H54 (cell line): ENCODE measurements around the gene BBOF1.
"Not testable (repeated sequence)": the region's sequence is repeated elsewhere in the genome, so short reads cannot be mapped to it uniquely, and the experiment has no call there.

Experiments
- DNase-seq: peaks from one replicate; pipeline ENCODE4 v3.0.0; 2011; ENCODE audit warnings: low spot score, mixed read lengths; ENCODE audit not compliant: insufficient read length
- FAIRE-seq: peaks from 3 replicates; lab custom pipeline; 2011; peaks lifted over from hg19 to GRCh38; lab: Jason Lieb, UNC
- POLR2A ChIP-seq: IDR thresholded peaks from 2 replicates; pipeline ENCODE4 v1.6.1; 2011; ENCODE audit warnings: low read depth, mild to moderate bottlenecking, low read length

BBOF1 gene, protein sequence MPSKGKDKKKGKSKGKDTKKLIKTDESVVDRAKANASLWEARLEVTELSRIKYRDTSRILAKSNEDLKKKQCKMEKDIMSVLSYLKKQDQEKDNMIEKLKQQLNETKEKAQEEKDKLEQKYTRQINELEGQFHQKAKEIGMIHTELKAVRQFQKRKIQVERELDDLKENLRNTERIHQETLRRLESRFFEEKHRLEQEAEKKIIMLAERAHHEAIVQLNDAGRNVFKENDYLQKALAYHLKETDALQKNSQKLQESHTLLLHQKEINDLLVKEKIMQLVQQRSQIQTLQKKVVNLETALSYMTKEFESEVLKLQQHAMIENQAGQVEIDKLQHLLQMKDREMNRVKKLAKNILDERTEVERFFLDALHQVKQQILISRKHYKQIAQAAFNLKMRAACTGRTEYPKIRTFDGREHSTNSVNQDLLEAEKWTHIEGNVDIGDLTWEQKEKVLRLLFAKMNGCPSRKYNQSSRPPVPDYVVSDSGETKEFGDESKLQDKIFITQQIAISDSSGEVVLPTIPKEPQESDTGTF

DNA sequence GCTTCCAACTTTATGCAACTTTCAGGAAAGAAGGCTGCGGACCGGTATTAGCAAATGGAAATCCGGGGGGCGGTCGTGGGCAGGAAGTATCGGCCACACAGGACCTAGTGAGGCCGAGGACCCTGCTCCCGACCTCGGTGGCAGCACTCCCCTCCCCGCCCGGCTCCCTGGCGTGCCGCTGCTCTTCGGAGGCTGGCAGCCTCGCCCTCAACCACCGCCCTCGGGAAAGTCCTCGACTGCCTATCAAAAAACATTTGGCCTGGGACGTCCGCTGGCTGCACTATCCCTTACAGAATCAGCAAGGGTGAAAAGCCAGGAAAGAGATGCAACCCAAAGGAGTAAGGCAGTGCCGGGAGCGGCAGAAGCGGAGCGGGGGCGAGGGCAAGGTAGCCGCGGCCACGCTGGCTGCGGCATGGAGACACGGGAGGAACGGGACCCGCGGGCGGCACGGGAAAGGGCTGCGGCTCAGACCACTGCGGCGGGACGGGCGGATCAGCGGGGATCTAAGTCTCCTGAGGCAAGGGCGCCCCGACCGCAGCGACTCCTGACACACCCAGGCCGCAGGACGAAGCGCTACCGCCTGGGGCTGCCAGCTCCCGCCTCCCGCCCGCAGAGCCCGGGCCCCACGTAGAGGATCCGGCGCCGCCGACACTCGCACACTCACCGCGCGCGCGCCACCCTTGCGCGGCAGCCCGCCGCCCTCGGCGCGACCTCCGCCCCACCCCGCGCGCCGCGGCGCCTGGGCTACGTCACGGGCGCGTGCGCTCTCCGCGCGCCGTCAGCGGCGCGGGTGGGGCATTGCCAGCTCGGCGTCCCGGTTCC lies at the start of gene BBOF1, which contains the start of gene ENTPD5:
Gene BBOF1, plus strand, starts transcription at position 764 of the 822 bp plus-strand sequence. CDS start 130 bp downstream, outside the sequence.
Gene ENTPD5, minus strand, starts transcription at position 703 of the 822 bp plus-strand sequence. CDS start 31,186 bp downstream, outside the sequence.
- TF ChIP-seq POLR2A = peak; percentile 87
- peak; percentile 27 for FAIRE-seq
- peak; percentile 81 for DNase-seq

DNA sequence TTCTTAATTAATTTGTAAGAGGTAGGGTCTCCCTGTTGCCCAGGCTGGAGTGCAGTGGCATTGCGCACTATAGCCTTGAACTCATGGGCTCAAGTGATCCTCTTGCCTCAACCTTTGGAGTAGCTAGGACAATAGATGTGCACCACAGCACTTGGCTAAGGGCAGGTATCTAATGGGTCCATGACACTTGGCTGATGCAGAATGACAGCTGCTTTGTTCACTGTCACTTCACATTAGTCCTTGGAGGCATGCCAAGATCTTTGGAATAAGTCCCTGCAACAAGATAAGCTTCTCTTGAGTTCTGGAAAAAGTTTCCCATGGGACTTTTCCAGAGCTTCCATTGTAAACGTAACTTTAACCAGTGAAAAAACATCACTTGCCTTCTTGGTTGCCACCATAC lies 45.7 kb upstream of the BBOF1 start:
- FAIRE-seq (no peak), DNase-seq (no peak)
- TF ChIP-seq POLR2A = no peak

DNA sequence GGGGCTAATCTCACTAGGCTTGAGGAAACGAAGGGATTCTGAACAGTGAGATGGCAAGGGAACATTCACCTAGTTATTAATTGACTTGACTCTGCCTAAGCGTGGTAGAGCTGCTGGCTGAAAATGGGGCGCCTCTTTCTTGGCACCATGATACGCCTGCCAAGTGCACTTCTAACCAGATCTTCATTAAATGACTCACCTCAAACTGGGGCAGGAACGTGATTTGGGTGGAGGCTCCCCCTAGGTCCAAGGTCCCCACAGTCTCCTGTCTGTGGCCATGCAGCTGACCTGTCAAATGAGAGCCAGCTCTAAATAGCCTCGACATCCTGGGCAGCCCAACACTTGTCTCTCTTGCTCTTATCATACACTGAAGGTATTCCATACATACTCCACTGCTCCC lies 43.0 kb upstream of the BBOF1 start:
- FAIRE-seq (no peak), DNase-seq (no peak)
- TF ChIP-seq POLR2A = no peak

DNA sequence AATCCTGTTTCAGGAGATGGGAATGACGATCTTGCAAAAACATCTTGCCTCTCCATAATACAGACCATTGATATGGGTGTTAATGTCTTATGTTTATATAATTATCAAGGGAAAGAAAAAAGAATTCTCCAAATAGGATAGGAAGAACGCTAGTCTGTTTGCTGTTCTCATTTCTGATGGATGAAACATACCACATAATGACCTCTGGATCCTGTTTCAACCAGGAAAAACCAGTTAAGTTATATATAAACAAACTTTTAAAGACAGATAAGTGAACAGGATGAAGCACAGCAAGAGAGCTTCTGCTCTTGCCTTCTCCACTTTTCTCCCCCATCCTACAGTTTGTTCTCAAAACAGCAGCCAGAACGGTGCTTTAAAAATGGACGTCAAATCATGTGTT lies 41.3 kb upstream of the BBOF1 start:
- no peak for DNase-seq
- FAIRE-seq = no peak
- TF ChIP-seq POLR2A = no peak

DNA sequence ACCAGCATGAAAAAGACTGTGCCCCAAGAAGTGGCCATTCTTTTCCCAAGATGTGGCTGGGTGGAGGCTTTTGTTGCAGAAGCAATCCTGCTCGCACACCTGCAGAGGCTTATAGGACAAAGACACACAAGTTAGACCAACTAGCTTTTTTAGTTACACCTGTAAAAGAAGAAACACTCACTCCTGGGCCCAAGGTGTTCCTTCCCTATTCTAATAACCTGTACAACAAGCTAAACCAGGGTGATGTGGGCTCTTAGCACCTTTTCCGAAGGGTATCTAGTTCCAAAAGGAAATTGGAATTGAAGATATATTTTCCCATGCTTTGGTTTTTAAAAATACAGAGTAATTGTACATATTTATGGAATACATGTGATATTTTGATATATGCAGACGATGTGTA lies 31.1 kb upstream of the BBOF1 start:
- TF ChIP-seq POLR2A = no peak
- FAIRE-seq (no peak), DNase-seq (no peak)

DNA sequence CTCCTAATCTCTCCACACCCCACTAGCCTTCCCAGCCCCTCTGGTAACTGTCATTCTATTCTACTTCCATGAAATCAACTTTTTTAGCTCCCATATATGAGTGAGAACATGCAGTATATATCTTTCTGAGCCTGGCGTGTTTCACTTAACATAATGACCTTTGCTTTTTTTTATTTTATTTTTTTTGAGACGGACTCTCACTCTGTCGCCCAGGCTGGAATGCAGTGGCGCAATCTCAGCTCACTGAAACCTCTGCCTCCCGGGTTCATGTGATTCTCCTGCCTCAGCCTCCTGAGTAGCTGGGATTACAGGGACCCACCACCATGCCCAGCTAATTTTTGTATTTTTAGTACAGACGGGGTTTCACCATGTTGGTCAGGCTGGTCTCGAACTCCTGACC lies 30.5 kb upstream of the BBOF1 start:
- not testable (repeated sequence) for FAIRE-seq, DNase-seq

DNA sequence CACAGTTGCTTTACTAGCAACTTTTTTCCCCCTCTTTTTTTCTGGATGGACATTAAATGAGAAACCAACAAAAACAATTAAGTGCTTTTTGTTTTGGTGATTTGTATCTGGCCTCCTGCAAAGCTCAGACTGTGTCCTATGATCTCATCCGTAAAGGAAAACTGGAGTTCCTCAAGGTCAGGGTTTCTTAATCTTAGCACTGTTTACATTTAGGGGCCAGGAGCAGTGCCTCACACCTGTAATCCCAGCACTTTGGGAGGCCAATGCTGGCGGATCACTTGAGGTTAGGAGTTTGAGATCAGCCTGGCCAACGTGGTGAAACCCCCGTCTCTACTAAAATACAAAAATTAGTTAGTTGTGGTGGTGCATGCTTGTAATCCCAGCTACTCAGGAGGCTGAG lies 28.1 kb upstream of the BBOF1 start:
- no peak for FAIRE-seq
- DNase-seq = no peak
- no peak for TF ChIP-seq POLR2A

DNA sequence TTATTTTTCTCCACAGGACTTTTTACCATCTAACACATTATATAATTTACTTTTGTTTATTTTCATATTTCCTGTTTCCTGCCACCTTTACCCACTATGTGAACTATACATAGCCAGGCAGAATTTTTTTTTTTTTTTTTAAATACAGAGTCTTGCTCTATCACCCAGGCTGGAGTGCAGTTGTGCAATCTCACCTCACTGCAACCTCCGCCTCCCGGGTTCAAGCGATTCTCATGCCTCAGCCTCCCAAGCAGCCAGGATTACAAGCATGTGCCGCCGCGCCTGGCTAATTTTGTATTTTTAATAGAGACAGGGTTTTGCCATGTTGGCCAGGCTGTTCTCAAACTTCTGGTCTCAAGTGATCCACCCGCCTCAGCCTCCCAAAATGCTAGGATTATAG lies 24.2 kb upstream of the BBOF1 start:
- not testable (repeated sequence) for DNase-seq, FAIRE-seq

DNA sequence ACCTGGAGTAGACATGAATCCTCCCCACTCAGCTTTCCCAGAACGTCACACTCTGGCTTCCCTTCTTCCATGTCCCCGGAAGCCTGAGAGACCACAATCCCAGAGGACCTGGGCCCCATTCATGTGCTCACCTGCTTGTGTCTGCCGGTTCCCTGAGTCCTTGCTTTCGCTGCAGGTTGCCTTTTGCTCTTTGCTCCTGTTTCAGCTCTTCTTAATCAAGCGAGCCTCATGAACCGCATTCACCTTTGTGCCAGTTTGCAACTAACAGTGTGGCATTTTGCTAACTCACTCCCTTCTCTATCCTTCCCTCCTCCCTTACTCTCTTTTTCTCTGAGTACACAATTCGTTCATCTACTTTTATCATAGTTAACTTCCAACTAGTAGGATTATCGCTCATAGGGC lies 23.2 kb upstream of the BBOF1 start:
- DNase-seq (no peak), FAIRE-seq (no peak)
- TF ChIP-seq POLR2A = no peak

DNA sequence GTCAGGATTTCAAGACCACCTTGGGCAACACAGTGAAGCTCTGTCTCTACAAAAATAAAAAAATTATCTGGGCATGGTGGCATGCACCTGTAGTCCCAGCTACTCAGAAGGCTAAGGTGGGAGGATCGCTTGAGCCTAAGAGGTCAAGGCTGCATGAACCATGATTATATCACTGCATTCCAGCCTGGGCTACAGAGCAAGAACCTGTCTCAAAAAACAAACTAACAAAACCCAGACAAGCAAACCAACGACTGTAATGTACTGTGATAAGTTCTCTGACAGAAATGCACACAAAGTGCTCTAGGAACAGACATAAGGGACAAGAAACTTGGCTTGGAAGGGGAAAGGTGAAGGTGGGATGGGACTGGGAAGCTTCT lies 22.4 kb upstream of the BBOF1 start:
- DNase-seq (no peak), FAIRE-seq (no peak)
- TF ChIP-seq POLR2A = no peak

DNA sequence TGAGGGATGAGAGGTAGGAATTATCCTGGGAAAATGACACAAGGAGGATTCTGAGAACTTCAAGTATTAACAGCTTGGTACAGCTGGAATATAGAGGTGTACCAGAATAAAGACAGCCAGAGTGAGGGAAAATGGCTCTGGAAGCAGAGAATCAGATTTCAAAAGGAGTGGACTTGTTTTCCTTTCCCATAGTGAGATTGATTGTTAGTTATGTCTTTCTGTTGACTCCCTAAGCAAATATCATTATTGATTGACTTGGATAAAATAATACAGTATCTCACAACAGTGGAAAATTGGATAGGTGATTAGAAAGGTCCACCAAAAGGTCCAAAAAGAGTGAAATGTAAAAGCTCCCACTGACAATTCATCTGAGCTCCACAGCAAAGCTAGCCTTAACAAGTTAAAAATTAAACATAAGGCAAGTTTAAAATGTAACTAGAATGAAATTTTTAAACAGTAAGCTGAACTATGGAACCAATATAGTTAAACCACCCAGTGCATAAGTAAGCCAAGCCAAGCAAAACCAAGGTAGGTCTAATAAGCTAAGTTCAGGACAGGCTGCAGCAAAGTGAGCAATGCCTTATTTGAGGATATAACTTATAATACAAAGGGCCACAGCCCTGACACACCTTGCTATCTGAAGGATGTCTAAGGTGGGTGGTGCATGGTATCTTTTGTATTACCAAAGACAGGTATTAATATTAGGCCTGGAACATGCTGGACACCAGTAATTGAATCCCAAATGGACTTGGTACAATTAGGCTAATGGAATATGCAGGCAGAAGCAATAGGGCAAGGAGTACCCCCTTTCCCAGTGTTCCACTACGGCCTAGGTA lies 21.8 kb upstream of the BBOF1 start:
- FAIRE-seq (no peak), DNase-seq (no peak)
- TF ChIP-seq POLR2A = no peak

DNA sequence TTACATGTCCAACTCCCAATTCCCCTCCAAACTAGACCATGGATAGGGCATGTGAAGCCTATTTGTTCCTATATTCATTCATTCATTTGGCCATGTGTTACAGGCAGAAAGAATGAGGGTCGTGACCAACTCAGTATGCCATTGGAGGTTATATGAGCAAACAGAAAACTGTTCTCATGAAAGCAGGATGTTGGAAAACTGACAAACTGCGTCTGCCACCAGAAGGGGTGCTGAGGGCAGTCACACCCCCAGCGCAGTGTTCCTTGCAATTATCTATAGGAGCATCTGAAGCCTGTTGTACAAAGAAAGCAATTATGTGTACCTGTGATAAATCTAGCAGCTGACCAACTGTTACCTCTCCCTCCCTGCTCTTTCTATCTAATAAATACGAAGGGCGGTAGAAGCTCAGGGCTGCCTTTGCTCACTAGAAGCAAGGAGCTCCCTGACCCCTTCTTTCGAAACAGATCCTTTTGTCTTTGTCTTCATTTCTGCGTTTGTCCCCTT lies 21.2 kb upstream of the BBOF1 start:
- FAIRE-seq = no peak
- TF ChIP-seq POLR2A = no peak
- DNase-seq = no peak

DNA sequence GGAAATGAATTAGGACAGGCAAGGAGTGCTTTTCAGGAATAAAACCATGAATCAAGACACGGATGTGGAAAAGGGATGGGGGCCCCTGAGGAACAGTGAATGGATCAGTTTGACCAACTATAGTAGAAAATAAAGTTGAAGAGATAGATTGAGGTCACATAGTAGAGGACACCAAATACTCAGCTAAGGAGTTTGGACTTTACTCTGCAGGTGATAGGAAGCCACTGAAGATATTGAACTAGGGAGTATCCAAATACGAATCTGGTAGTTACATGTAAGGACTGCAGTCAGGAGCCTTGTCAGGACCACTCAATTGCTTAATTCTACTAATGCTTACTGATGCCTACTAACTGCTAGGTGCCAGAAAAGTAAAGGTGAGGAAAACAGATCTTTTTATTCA lies 20.4 kb upstream of the BBOF1 start:
- TF ChIP-seq POLR2A = no peak
- no peak for FAIRE-seq
- DNase-seq = no peak

DNA sequence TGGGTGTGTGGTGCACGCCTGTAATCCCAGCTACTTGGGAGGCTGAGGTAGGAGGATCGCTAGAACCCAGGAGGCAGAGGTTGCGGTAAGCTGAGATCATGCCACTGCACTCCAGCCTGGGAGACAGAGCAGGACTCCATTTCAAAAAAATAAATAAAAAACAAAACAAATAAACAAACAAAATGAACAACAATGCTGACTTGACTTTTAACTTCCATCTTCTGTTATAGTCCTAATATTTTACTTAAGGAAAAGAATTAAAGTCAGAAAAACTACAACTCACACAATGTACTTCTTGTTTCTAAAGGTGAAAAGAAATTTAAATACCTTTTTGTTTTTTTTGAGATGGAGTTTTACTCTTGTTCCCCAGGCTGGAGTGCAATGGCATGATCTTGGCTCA lies 13.5 kb upstream of the BBOF1 start:
- FAIRE-seq, DNase-seq: not testable (repeated sequence)
